Mucosa of rectum (tissue), 2 donors: ENCODE data around the gene PHLPP1.

Source experiments
- H3K27ac ChIP-seq, 2 donors: one replicate each; pipeline ENCODE4 v1.7.0; 2013; ENCODE audit warnings: inconsistent platforms in 2 of 2, low read depth in 2 of 2, low read length in 2 of 2
- H3K27me3 ChIP-seq, 2 donors: one replicate each; pipeline ENCODE4 v1.7.0; 2013; ENCODE audit warnings: low read length in 2 of 2; ENCODE audit not compliant: control insufficient read depth in 2 of 2, insufficient read depth in 2 of 2
- H3K36me3 ChIP-seq, 2 donors: one replicate each; pipeline ENCODE4 v1.7.0; 2013; ENCODE audit warnings: low read length in 2 of 2; ENCODE audit not compliant: control insufficient read depth in 2 of 2, insufficient read depth in 2 of 2
- H3K4me1 ChIP-seq, 2 donors: one replicate each; pipeline ENCODE4 v1.7.0; 2013; ENCODE audit warnings: low read length in 2 of 2, mild to moderate bottlenecking in 1 of 2; ENCODE audit not compliant: control insufficient read depth in 2 of 2, insufficient read depth in 2 of 2
- H3K4me3 ChIP-seq, 2 donors: one replicate each; pipeline ENCODE4 v1.7.0; 2013; ENCODE audit warnings: low read length in 2 of 2
- H3K9ac ChIP-seq, 2 donors: one replicate each; pipeline ENCODE4 v1.7.0; 2013; ENCODE audit warnings: low read length in 2 of 2, low read depth in 1 of 2, mild to moderate bottlenecking in 1 of 2
- H3K9me3 ChIP-seq, 2 donors: one replicate each; pipeline ENCODE4 v1.7.0; 2013; ENCODE audit warnings: low read length in 2 of 2; ENCODE audit not compliant: control insufficient read depth in 2 of 2
- donor health status: healthy.
- donor health status: Normal muscosa, but diverticular disease.

PHLPP1 gene

GRCh38 chr18:62838475-62839098, 123.2 kb downstream of the PHLPP1 start:
- Histone ChIP-seq H3K9me3 (no peaks in the 10 kb centered on the region), H3K36me3 (no peaks in the 10 kb centered on the region), H3K27me3 (no peaks in the 10 kb centered on the region), H3K27ac (no peak overlapping the region), H3K9ac (no peak overlapping the region), H3K4me3 (no peak overlapping the region), H3K4me1 (no peaks in the 10 kb centered on the region)

- Histone ChIP-seq H3K9me3 (no peaks in the 10 kb centered on the region), H3K36me3 (no peaks in the 10 kb centered on the region), H3K4me1 (no peaks in the 10 kb centered on the region), H3K27ac (no peak overlapping the region), H3K9ac (no peak overlapping the region), H3K4me3 (no peak overlapping the region), H3K27me3 (no peaks in the 10 kb centered on the region)
Observed at GRCh38 chr18:62839874-62840713, 124.8 kb downstream of the PHLPP1 start.

GRCh38 chr18:62841405-62841804, 126.1 kb downstream of the PHLPP1 start:
- no peaks in the 10 kb centered on the region for H3K27me3 ChIP-seq
- H3K27ac ChIP-seq = no peak overlapping the region
- H3K4me3 ChIP-seq = no peak overlapping the region
- H3K9me3 ChIP-seq = no peaks in the 10 kb centered on the region
- H3K4me1 ChIP-seq = no peaks in the 10 kb centered on the region
- no peak overlapping the region for H3K9ac ChIP-seq
- no peaks in the 10 kb centered on the region for H3K36me3 ChIP-seq

GRCh38 chr18:62842898-62843297, 127.6 kb downstream of the PHLPP1 start:
- Histone ChIP-seq H3K27ac (no peak overlapping the region), H3K4me3 (no peak overlapping the region), H3K36me3 (no peaks in the 10 kb centered on the region), H3K4me1 (no peaks in the 10 kb centered on the region), H3K27me3 (no peaks in the 10 kb centered on the region), H3K9me3 (no peaks in the 10 kb centered on the region), H3K9ac (no peak overlapping the region)

GRCh38 chr18:62844850-62845643, 129.7 kb downstream of the PHLPP1 start:
- Histone ChIP-seq H3K9ac (no peak overlapping the region), H3K9me3 (no peaks in the 10 kb centered on the region), H3K27me3 (no peaks in the 10 kb centered on the region), H3K4me3 (no peak overlapping the region), H3K36me3 (no peaks in the 10 kb centered on the region), H3K27ac (no peak overlapping the region), H3K4me1 (no peaks in the 10 kb centered on the region)

GRCh38 chr18:62846313-62846712, 131.0 kb downstream of the PHLPP1 start:
- Histone ChIP-seq H3K27ac (no peak overlapping the region), H3K4me1 (no peaks in the 10 kb centered on the region), H3K27me3 (no peaks in the 10 kb centered on the region), H3K4me3 (no peak overlapping the region), H3K9ac (no peak overlapping the region), H3K9me3 (no peaks in the 10 kb centered on the region), H3K36me3 (no peaks in the 10 kb centered on the region)

- H3K9ac ChIP-seq = no peak overlapping the region
- no peaks in the 10 kb centered on the region for H3K27me3 ChIP-seq
- H3K27ac ChIP-seq = no peak overlapping the region
- no peak overlapping the region for H3K4me3 ChIP-seq
- H3K4me1 ChIP-seq = no peaks in the 10 kb centered on the region
- H3K36me3 ChIP-seq = no peaks in the 10 kb centered on the region
- H3K9me3 ChIP-seq = no peaks in the 10 kb centered on the region
Observed at GRCh38 chr18:62847081-62847480, 131.7 kb downstream of the PHLPP1 start.

GRCh38 chr18:62848946-62849345, 133.6 kb downstream of the PHLPP1 start:
- no peaks in the 10 kb centered on the region for H3K9me3 ChIP-seq
- no peak overlapping the region for H3K27ac ChIP-seq
- H3K36me3 ChIP-seq = no peaks in the 10 kb centered on the region
- no peak overlapping the region for H3K9ac ChIP-seq
- H3K27me3 ChIP-seq = no peaks in the 10 kb centered on the region
- no peaks in the 10 kb centered on the region for H3K4me1 ChIP-seq
- no peak overlapping the region for H3K4me3 ChIP-seq

GRCh38 chr18:62850619-62851306, 135.4 kb downstream of the PHLPP1 start:
- Histone ChIP-seq H3K36me3 (peaks cover 0 to 4% of the 10 kb centered on the region in 2 donors), H3K27ac (peak overlapping the region in 1 of 2 donors; percentile 3), H3K4me3 (no peak overlapping the region), H3K9me3 (no peaks in the 10 kb centered on the region), H3K9ac (no peak overlapping the region), H3K27me3 (no peaks in the 10 kb centered on the region), H3K4me1 (no peaks in the 10 kb centered on the region)
